ENCODE results near the gene KDM4B. TPM values are rescaled to one million over a fixed set of nuclear protein-coding genes. Genes with fewer than 3 reads are reported as not detected.

Gene KDM4B
- total RNA-seq, 6 experiments from 2014 or later, result 17.0 to 27.2 (median 20.3) TPM

- Mint-ChIP-seq H3K36me3 (ENCODE audit: low read depth) (peaks cover 25% of the 10 kb centered on the region), H3K27ac (no peak overlapping the region), H3K9me3 (peaks cover 10% of the 10 kb centered on the region; the same call in 1 of the 2 replicates), H3K4me1 (ENCODE audit: low read depth) (peaks cover 25% of the 10 kb centered on the region), H3K4me3 (no peak overlapping the region), H3K27me3 (ENCODE audit: insufficient read depth) (peaks cover 1% of the 10 kb centered on the region)
- no peak for DNase-seq
- TF ChIP-seq CTCF (IDR thresholded peaks at IDR 0.05), result no peak; the same call in 1 of the 2 replicates
These were observed 71.0 kb downstream of the KDM4B start for GRCh38 chr19:5039642-5040543.

GRCh38 chr19:5040544-5041167 is 71.7 kb downstream of the KDM4B start:
- Mint-ChIP-seq H3K36me3 (ENCODE audit: low read depth) (peaks cover 25% of the 10 kb centered on the region), H3K27ac (no peak overlapping the region), H3K4me3 (no peak overlapping the region), H3K9me3 (peaks cover 10% of the 10 kb centered on the region; the same call in 1 of the 2 replicates), H3K4me1 (ENCODE audit: low read depth) (peaks cover 25% of the 10 kb centered on the region), H3K27me3 (ENCODE audit: insufficient read depth) (peaks cover 1% of the 10 kb centered on the region)
- no peak for TF ChIP-seq CTCF (IDR thresholded peaks at IDR 0.05)
- no peak for DNase-seq

- Mint-ChIP-seq H3K27ac (no peak overlapping the region), H3K4me3 (no peak overlapping the region), H3K36me3 (ENCODE audit: low read depth) (peaks cover 25% of the 10 kb centered on the region), H3K9me3 (peaks cover 10% of the 10 kb centered on the region; the same call in 1 of the 2 replicates), H3K4me1 (ENCODE audit: low read depth) (peaks cover 31% of the 10 kb centered on the region), H3K27me3 (ENCODE audit: insufficient read depth) (peaks cover 1% of the 10 kb centered on the region)
- DNase-seq, result no peak
- no peak for TF ChIP-seq CTCF (IDR thresholded peaks at IDR 0.05)
These were observed 72.4 kb downstream of the KDM4B start for GRCh38 chr19:5041168-5041912.

GRCh38 chr19:5041913-5042187 is 72.9 kb downstream of the KDM4B start:
- peaks cover 32% of the 10 kb centered on the region for H3K4me1 Mint-ChIP-seq (ENCODE audit: low read depth)
- no peak overlapping the region for H3K4me3 Mint-ChIP-seq
- H3K27ac Mint-ChIP-seq, result no peak overlapping the region
- peaks cover 25% of the 10 kb centered on the region for H3K36me3 Mint-ChIP-seq (ENCODE audit: low read depth)
- peaks cover 1% of the 10 kb centered on the region for H3K27me3 Mint-ChIP-seq (ENCODE audit: insufficient read depth)
- no peak for TF ChIP-seq CTCF (IDR thresholded peaks at IDR 0.05)
- H3K9me3 Mint-ChIP-seq, result peaks cover 10% of the 10 kb centered on the region; the same call in 1 of the 2 replicates
- DNase-seq, result no peak

GRCh38 chr19:5042556-5042955 is 73.6 kb downstream of the KDM4B start:
- H3K4me1 Mint-ChIP-seq (ENCODE audit: low read depth), result peaks cover 25% of the 10 kb centered on the region
- H3K4me3 Mint-ChIP-seq, result no peak overlapping the region
- H3K27me3 Mint-ChIP-seq (ENCODE audit: insufficient read depth), result peaks cover 3% of the 10 kb centered on the region
- no peak for TF ChIP-seq CTCF (IDR thresholded peaks at IDR 0.05)
- DNase-seq, result no peak
- H3K36me3 Mint-ChIP-seq (ENCODE audit: low read depth), result peaks cover 25% of the 10 kb centered on the region
- H3K9me3 Mint-ChIP-seq, result peaks cover 10% of the 10 kb centered on the region; the same call in 1 of the 2 replicates
- H3K27ac Mint-ChIP-seq, result no peak overlapping the region

All from HFFc6 (cell line).